SIG-M5 treated with dmso at 0.1 percent for 504 hours (cell line): Measurements from ENCODE around the gene TNFRSF14.

ENCODE experiments used
- DNase-seq: peaks from one replicate; lab custom pipeline; 2025; ENCODE audit not compliant: unreplicated experiment; lab: John Stamatoyannopoulos, UW

The TNFRSF14 gene

DNA sequence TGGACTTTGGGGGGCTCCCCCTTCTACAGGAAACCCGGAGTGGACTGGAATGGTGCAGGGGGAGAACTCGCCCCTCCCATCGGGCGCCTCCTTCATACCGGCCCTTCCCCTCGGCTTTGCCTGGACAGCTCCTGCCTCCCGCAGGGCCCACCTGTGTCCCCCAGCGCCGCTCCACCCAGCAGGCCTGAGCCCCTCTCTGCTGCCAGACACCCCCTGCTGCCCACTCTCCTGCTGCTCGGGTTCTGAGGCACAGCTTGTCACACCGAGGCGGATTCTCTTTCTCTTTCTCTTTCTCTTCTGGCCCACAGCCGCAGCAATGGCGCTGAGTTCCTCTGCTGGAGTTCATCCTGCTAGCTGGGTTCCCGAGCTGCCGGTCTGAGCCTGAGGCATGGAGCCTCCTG lies at the start of gene TNFRSF14:
Gene TNFRSF14, plus strand, starts transcription at position 95 of the 401 bp plus-strand sequence. Its CDS starts 294 bp downstream, at position 389.
- DNase-seq: peak; percentile 48

DNA sequence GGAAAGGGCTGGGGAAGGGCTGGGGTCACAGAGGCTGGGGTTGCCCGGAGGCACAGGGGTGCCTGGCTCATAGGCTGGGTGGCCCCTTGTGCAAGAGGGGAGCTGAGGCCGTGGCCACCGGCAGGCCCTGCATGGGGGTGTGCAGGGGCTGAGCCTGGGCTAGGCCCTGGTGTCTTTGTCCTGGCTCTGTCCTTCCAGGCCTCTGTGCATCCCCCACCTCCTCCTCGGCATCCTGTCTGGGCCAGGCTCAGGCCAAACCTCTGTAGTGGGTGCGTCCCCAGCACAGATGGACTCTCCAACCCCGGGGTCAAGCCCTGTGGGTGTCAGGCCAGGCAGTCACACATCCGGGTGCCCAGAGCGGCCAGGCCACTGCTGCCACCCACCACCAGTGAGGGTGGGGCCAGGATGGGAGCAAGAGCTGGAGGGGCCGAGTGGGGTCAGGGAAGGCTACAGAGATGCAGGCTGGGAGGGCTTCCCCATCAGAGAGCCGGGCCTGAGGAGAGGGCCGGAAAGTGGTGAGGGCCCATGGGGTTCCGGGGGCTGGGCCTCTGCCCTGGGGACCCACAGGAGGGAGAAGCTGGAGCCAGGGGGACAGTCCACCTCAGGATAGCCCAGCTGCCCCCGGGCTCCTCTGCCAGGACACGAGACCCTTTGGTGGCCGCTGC lies 49.1 kb upstream of the TNFRSF14 start:
- no peak for DNase-seq

GRCh38 chr1:2507744-2508155 lies 48.4 kb upstream of the TNFRSF14 start:
- no peak for DNase-seq

GRCh38 chr1:2508180-2508579 lies 48.0 kb upstream of the TNFRSF14 start:
- DNase-seq: no peak

DNA sequence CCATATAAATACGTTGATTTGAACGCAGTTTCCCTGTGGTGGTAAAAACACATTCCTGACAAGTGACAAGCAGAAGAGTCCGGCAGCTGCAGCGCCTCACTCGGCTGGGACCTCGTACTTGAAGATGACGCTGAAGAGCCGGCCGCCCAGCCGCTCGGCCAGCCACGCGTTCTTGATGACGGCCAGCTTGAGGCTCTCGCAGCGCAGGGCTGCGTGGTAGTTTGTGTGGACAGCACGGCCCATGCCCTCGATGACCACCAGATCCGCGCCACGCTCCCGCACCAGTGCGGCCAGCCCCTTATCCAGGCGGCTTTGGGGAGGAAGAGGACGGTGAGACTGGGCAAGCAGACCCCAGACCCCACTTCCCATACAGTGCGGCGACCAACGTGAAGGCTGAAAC lies 47.4 kb upstream of the TNFRSF14 start:
- no peak for DNase-seq

GRCh38 chr1:2509589-2509988 lies 46.6 kb upstream of the TNFRSF14 start:
- DNase-seq: no peak

GRCh38 chr1:2510366-2511155 lies 45.6 kb upstream of the TNFRSF14 start:
- no peak for DNase-seq

GRCh38 chr1:2512862-2513421 lies 43.2 kb upstream of the TNFRSF14 start:
- no peak for DNase-seq

DNA sequence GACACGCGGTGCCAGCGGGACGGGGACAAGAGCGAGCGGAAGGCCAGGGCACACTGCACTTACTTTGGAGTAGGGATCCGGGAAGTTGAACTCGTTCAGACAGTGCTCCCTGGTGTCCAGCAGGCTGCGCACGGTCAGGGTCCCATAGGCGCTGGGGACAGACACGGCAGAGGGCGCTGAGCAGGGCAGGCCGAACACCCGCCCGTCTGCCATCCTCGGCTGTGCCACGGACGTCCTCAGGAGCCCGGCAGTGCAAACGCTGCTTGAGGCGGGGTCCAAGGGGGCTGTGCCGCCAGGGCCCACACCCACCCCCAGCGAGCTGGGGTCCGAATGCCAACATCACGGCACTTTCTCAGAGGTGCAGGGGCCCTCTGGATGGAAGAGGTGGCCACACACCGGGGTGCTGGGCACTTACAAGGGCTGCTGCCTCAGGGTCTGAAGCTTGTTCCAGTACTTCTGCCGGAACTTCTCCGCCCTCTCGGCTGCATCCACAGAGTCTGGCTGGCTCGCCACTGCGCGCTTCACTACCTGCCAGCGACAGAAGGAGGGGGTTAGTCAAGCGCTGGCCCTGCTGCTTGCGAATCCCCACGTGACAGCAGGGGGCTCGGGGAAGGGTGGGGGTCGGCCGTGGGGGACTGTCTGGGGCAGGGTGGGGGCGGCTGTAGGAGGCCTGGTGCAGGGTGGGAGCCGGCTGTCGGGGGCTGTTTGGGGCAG lies 42.1 kb upstream of the TNFRSF14 start:
- DNase-seq: no peak

DNA sequence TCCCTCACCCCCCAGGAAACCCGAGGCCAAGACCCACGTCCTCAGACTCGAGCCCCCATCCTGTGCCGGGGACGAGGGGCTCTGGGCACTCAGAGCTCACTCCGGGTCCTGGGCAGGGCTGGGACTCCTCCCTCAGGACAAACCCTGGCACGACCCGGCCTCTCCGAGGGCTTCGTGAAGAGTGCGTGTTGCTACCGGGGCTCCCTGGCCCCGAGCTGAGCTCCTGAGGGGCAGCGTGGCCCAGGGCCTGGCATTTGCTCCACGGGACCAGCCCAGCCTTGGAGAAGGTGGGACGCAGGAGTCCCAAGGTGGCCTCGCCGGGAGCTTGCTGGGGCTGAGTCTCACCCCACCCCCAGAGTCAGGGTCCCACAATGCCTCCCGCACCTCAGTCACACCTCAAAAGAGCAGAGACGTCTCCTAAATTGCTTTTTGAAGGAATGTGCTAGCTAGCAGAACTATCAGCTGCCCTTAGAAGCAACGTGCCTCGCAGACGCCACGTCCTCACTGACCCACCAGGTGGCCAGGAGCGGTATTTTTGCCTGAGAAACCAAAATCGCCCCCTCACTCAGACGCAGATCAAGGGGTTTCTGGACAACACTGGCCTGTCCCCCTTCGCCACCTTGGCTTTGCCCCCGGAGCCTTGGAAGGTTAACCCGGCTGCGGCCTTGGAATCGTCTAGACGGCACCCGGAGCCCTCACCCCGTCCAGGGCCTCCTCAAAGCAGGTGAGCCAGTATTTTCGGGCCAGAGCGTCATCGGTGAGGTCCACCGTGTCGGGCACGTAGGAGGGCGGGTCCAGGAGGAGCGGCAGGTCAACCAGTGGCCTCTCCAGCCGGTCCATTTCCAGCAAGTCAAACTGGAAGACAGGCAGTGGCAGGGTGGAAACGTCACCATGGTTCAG lies 41.1 kb upstream of the TNFRSF14 start:
- DNase-seq: no peak

- DNase-seq: no peak
These were observed 40.4 kb upstream of the TNFRSF14 start for GRCh38 chr1:2515763-2516080.

DNA sequence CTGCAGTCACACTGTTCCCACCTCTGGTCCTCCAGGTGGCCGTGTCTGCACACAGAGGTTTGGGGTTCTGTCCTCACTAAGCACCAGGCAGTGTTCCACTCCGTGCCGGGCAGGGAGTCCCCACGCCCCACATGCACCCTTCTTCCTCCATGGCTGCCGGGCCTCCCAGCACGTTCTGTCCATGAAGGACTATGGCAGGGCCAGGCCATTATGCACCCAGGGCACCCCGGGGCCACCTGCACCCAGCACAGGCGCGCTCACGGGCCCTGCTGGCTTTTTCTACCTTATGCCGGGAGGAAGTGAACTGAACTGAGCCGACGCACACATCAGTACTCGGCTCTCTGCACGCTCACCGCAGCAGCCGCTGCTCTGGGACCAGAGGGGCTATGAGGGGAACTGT lies 40.0 kb upstream of the TNFRSF14 start:
- no peak for DNase-seq

- DNase-seq: no peak
These were observed 39.2 kb upstream of the TNFRSF14 start for GRCh38 chr1:2516946-2517345.

- DNase-seq: no peak
These were observed 38.2 kb upstream of the TNFRSF14 start for GRCh38 chr1:2517966-2518365.

GRCh38 chr1:2518528-2518927 lies 37.6 kb upstream of the TNFRSF14 start:
- DNase-seq: no peak

GRCh38 chr1:2519029-2519685 lies 37.0 kb upstream of the TNFRSF14 start:
- DNase-seq: no peak

DNA sequence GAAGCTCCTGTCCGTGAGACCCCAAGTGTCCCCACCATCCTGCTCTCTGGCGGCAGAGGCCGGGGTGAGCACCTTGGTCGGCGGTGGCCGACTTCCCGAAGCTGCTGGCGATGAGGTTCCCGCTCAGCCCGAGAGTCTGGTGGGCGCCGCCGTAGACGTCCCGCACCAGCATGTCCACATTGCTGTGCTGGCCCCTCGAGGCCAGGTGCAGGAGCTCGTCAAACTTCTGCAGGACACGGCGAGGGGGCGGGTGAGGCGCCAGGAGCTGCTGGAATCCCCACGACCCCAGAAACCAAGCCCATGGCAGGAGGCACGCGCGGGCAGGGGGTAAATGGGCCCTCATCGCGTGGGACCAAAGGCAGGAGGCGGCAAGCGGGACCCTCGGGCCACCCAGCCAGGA lies 36.4 kb upstream of the TNFRSF14 start:
- no peak for DNase-seq

DNA sequence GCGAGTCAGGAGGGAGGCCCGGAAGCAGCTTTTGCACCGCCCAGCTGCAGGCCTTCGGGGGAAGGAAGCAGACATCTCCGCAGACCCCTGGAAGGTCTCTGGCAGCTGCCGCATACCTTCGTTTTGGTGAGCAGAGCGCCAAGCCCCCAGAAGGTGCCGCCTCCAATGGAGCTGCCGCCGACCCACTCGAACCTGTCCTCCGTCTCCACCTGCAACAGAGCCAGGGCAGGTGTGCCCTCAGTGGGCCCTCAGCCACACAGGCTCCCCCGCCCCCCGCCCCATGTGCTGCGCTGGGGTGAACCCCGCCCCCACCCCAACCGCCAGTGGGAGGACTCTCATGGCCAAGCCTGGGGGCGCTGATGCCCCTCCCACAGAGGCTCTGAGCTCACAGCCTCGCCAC lies 36.0 kb upstream of the TNFRSF14 start:
- no peak for DNase-seq

GRCh38 chr1:2520806-2521205 lies 35.4 kb upstream of the TNFRSF14 start:
- no peak for DNase-seq

DNA sequence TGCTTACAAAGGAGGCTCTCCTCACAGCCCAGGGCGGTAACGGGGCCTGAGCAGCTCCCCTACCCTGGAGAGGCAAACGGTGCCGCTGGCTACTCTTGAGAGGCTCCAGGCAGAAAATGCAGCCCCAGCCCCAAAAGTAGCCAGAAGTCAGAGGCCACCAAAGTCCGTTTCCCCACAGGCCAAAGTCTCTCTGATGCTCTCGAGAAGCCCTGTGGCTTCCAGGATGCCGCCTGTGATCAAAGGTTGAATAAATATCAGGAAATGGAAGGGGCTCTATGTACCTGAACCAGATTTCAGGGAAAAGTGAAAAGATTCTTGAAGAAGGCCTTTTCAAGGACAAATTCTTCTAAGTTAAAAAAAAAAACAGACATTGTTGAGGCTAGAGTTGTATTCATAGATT lies 33.9 kb upstream of the TNFRSF14 start:
- no peak for DNase-seq
